Ectodermal cell (in vitro differentiated cells): ENCODE results near the gene IFITM2.
"Not testable (repeated sequence)": the region's sequence is repeated elsewhere in the genome, so short reads cannot be mapped to it uniquely, and the experiment has no call there.

Experiments used
- H3K27ac ChIP-seq: 2 replicates; pipeline ENCODE4 v1.7.0; 2013; ENCODE audit warnings: mild to moderate bottlenecking, low read depth, low read length; ENCODE audit not compliant: insufficient read depth, poor library complexity, severe bottlenecking
- H3K27me3 ChIP-seq: 2 replicates; pipeline ENCODE4 v1.7.0; 2013; ENCODE audit warnings: mild to moderate bottlenecking, low read length; ENCODE audit not compliant: insufficient read depth, control insufficient read depth, poor library complexity, severe bottlenecking
- H3K36me3 ChIP-seq: one replicate; pipeline ENCODE4 v1.7.0; 2013; ENCODE audit warnings: low read length; ENCODE audit not compliant: control insufficient read depth, insufficient read depth
- H3K4me1 ChIP-seq: one replicate; pipeline ENCODE4 v1.7.0; 2013; ENCODE audit warnings: low read length; ENCODE audit not compliant: control insufficient read depth, insufficient read depth
- H3K4me3 ChIP-seq: 2 replicates; pipeline ENCODE4 v1.7.0; 2013; ENCODE audit warnings: low read depth, low read length, control low read depth; ENCODE audit not compliant: insufficient read depth
- H3K9me3 ChIP-seq: 2 replicates; pipeline ENCODE4 v1.7.0; 2013; ENCODE audit warnings: mild to moderate bottlenecking, low read length, moderate library complexity; ENCODE audit not compliant: control insufficient read depth
- WGBS, 2 experiments: methylation state at CpG; one replicate each; pipeline ENCODE4 v1.1.7; 2013; ENCODE audit warnings: missing lambda C conversion rate in 2 of 2; 5-methylcytosine and 5-hydroxymethylcytosine counted together

The IFITM2 gene

DNA sequence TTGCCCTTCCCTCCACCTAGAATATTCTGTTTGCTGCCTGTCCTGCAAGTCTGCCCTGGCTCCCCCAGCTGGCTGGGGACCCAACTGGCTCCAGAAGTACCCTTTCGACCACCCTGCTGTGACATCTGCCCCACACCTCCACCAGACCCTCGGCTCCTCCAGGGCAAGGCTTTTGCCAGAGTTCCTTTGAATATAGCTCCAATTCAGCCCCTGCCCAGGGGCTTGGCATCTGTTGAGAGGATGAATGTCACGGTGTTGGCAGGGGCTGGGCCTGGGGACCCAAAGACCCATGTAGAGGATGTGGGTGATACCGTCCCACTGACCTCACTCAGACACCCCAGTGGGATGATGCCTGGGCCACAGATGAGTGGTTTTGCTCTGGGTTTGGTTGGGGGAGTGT lies 25.4 kb upstream of the IFITM2 start:
- no peaks in the 10 kb centered on the region for H3K36me3 ChIP-seq
- WGBS, 2 experiments, result 84 to 92% methylated on average over 4 of the region's 4 CpGs
- no peak overlapping the region for H3K27ac ChIP-seq
- no peaks in the 10 kb centered on the region for H3K9me3 ChIP-seq
- H3K4me3 ChIP-seq, result no peak overlapping the region
- H3K4me1 ChIP-seq, result no peaks in the 10 kb centered on the region
- peaks cover 64% of the 10 kb centered on the region for H3K27me3 ChIP-seq

DNA sequence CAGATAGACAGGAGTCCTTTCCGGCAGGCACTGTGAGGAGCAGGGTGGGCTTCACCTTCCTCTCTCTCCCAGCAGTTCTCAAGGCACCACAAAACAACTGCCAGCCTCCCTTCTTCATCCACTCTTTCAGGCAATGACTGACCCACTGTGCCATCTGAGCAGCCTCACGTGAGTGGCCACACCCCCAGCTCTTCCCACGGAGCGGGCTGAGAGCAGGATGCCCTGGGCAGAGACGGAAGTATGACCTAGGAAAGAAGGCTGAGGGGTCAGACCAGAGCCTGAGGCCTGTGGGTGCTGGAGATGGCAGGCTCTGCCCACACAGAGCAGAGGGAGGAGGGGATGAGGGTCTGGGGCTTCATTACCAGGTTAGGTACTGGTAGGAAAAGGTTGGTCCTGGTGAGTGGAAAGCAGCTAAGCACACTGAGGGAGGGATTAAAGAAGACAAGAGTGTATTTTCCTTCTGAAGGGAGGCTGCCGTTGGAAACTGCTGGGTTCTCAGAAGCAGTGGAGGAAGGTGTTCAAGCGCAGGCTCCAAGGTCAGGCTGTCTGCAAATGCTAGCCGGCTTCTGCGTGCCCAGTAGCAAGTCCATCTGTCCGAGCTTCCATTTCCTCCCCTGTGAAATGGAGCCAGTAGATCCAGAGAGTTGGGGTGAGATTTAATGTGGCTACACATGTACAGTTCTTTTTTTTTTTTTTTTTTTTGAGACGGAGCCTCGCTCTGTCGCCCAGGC lies 24.8 kb upstream of the IFITM2 start:
- Histone ChIP-seq H3K9me3 (no peaks in the 10 kb centered on the region), H3K36me3 (no peaks in the 10 kb centered on the region), H3K4me3 (no peak overlapping the region), H3K27me3 (peaks cover 70% of the 10 kb centered on the region), H3K27ac (no peak overlapping the region), H3K4me1 (no peaks in the 10 kb centered on the region)
- WGBS, 2 experiments, result 86 to 87% methylated on average over 11 to 12 of the region's 13 CpGs

DNA sequence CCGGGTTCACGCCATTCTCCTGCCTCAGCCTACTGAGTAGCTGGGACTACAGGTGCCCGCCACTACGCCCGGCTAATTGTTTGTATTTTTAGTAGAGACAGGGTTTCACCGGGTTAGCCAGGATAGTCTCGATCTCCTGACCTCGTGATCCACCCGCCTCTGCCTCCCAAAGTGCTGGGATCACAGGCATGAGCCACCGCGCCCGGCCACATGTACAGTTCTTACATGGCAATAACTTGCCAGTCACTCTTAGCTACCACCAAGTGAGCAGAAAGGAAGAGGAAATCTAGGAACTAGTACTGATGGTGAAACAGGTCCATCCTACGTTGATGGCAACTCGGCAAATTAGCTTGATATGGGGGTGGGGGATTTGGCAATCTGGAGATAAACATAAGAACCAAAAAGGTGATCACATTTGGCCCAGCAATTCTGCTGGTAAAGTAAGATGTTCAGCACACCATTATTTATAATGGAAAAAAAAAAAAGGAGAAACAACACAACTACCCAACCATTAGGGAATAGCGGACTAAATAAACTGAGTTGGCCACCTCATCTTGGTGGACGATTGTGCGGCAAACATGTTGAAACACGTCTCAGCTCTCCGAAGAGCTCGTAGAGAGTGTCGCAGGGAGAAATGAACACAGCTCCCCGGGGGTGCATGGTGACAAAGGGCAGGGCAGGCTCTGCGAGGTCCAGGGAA lies 24.1 kb upstream of the IFITM2 start:
- H3K27ac ChIP-seq, result no peak overlapping the region
- peaks cover 70% of the 10 kb centered on the region for H3K27me3 ChIP-seq
- WGBS, 2 experiments, result 91% methylated on average over 23 of the region's 23 CpGs
- H3K4me3 ChIP-seq, result no peak overlapping the region
- no peaks in the 10 kb centered on the region for H3K9me3 ChIP-seq
- no peaks in the 10 kb centered on the region for H3K36me3 ChIP-seq
- no peaks in the 10 kb centered on the region for H3K4me1 ChIP-seq

DNA sequence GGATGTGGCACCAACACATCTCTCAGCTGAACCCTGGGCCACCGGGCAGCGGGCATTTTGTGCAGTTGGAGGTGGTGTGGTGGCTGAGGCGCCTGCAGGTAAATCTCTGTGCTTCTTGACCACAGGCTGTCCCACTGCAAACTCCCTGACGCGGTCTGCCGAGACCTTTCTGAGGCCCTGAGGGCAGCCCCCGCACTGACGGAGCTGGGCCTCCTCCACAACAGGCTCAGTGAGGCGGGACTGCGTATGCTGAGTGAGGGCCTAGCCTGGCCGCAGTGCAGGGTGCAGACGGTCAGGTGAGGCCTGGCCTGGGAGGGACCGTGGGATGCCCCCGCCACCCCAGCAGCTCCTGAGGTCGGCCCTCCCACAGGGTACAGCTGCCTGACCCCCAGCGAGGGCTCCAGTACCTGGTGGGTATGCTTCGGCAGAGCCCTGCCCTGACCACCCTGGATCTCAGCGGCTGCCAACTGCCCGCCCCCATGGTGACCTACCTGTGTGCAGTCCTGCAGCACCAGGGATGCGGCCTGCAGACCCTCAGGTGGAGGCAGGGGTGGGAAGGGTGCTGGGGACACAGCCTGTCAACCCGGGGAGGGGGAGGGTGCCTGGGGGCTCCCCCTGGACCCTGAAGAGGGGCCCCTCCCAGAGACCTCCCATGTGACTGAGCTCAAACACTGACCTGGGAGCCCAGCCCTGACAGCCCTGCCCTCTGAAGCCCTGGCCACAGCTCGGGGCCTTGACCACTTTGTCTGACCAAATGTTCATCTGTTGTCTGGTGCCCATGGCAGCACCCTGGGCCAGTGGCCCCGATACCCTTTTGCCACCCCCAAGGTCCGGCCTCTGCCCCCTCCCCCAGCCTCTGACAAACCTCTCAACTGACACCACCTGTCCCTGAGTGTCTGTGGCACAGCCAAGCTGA lies 23.3 kb upstream of the IFITM2 start:
- H3K27me3 ChIP-seq, result peaks cover 66% of the 10 kb centered on the region
- no peaks in the 10 kb centered on the region for H3K9me3 ChIP-seq
- no peaks in the 10 kb centered on the region for H3K4me1 ChIP-seq
- H3K4me3 ChIP-seq, result no peak overlapping the region
- H3K27ac ChIP-seq, result no peak overlapping the region
- no peaks in the 10 kb centered on the region for H3K36me3 ChIP-seq
- 88 to 90% methylated on average over 24 of the region's 24 CpGs for WGBS, 2 experiments

DNA sequence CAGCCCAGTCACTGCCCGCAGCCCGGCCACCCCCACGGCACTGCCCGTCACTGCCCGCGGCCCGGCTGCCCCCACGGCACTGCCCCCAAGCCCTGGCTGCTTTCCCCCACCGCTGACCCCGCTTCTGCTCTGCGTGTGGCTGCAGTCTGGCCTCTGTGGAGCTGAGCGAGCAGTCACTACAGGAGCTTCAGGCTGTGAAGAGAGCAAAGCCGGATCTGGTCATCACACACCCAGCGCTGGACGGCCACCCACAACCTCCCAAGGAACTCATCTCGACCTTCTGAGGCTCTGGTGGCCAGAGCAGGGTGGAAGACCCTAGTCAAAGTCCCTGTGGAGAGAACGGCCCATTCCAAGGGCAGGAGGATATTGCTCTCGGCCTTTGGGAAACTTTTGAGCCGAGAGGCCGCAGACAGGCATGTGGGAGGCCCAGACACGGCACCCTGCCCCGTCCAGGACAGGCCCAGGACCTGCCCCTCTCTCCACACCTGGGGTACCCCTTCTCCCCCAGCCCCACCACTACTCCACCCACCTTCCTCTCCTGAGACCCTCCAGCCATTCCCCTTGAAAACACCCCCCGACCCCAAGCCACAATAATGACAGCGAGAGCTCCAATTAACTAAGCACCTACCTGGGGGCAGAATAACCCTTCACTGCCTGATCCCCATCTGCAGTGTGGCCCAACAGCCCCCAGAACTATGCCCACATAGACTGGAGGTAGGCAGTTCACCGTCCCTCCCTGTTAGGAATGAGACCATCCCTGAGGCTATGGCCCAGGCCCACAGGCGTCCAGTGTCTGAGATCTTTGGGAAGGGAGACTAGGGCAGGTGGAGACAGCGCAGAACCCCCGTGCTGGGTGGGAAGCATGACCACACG lies 22.4 kb upstream of the IFITM2 start:
- no peaks in the 10 kb centered on the region for H3K9me3 ChIP-seq
- H3K27ac ChIP-seq, result no peak overlapping the region
- no peaks in the 10 kb centered on the region for H3K4me1 ChIP-seq
- 88 to 89% methylated on average over 29 of the region's 29 CpGs for WGBS, 2 experiments
- H3K36me3 ChIP-seq, result no peaks in the 10 kb centered on the region
- H3K27me3 ChIP-seq, result peaks cover 61% of the 10 kb centered on the region
- H3K4me3 ChIP-seq, result no peak overlapping the region

DNA sequence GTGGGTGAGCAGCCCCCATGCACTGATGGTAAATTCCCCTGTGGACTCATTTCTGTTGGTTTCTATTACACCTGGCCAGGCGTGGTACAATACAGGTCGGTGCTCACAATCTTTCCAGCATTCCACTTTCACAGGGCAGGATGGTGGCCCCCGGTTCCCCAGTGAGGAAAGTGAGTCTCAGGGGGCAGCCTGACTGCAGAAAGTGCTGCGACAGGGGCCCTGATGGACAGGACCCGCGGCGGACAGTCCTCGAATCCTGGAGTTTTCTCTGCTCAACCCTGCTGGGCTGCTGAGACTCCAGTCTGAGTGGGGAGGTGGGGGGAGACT lies 21.8 kb upstream of the IFITM2 start:
- no peaks in the 10 kb centered on the region for H3K4me1 ChIP-seq
- peaks cover 55% of the 10 kb centered on the region for H3K27me3 ChIP-seq
- H3K4me3 ChIP-seq, result no peak overlapping the region
- no peaks in the 10 kb centered on the region for H3K36me3 ChIP-seq
- no peak overlapping the region for H3K27ac ChIP-seq
- no peaks in the 10 kb centered on the region for H3K9me3 ChIP-seq
- WGBS, 2 experiments, result 93 to 95% methylated on average over 8 of the region's 8 CpGs

DNA sequence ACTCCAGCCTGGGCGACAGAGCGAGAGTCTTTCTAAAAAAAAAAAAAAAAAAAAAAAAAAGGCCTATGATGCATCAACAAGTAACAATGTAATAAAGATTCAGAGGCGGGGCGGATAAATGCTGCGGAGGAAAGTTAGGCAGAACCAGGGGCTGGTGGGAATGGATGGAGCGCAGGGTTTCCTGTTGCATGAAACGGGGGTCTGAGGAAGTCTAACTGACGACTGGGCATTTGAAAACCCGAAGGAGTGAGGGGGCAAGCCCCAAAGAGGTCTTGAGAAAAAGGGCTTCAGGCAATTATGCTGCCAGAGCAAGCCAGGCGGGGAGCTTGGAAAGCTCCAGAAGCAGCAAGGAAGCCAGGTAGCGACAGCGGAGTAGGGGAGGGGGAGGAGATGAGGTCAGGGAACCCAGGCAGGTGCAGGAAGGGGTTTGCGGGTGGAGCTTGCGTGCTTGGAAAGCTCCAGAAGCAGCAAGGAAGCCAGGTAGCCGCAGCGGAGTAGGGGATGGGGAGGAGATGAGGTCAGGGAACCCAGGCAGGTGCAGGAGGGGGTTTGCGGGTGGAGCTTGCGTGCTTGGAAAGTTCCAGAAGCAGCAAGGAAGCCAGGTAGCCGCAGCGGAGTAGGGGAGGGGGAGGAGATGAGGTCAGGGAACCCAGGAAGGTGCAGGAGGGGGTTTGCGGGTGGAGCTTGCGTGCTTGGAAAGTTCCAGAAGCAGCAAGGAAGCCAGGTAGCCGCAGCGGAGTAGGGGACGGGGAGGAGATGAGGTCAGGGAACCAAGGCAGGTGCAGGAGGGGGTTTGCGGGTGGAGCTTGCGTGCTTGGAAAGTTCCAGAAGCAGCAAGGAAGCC lies 20.4 kb upstream of the IFITM2 start:
- WGBS, 2 experiments, result 93% methylated on average over 25 of the region's 27 CpGs
- not testable (repeated sequence) for H3K9me3 ChIP-seq, H3K4me1 ChIP-seq, H3K36me3 ChIP-seq, H3K4me3 ChIP-seq, H3K27ac ChIP-seq
- peaks cover 42% of the 10 kb centered on the region for H3K27me3 ChIP-seq

DNA sequence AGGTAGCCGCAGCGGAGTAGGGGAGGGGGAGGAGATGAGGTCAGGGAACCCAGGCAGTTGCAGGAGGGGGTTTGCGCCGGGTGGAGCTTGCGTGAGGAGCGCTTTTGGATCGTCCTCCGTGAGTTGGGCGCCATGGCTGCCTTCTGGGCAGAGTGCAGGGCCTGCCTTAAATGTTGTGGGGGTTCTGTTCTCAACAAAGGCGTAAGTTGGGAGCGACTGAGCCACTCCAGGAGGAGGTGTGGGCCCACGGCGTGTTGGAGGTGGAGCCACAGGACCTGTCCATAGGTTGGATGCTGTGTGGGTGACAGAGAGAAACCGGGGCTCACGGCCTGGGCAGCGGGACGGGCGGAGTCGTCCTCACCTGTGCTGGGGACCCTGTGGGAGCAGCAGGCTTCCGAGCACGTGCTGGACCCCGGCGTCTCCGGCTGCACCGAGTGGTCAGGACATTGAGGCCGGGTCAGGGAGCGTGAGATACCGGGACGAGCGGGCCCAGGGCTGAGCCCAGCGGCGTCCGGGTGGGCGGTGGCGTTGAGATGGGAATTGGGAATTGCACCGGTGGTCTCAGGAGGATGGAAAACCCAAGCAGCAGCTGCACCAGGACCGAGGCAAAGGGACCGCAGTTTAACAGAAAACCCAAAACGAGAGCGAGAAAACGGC lies 19.7 kb upstream of the IFITM2 start:
- peak overlapping the region; percentile 43 for H3K4me3 ChIP-seq
- H3K27me3 ChIP-seq, result peaks cover 34% of the 10 kb centered on the region
- H3K4me1 ChIP-seq, result no peaks in the 10 kb centered on the region
- no peak overlapping the region for H3K27ac ChIP-seq
- no peaks in the 10 kb centered on the region for H3K36me3 ChIP-seq
- no peaks in the 10 kb centered on the region for H3K9me3 ChIP-seq
- 40 to 44% methylated on average over 41 of the region's 41 CpGs for whole genome bisulfite sequencing, 2 experiments
